Thoracic aorta (tissue), 2 donors: ENCODE measurements around the gene IGSF9B. TPM values are rescaled to one million over a fixed set of nuclear protein-coding genes. Genes with fewer than 3 reads are reported as not detected.

Source experiments
- ATAC-seq: fragments of 150-250 bp; one replicate; pipeline ENCODE4 v1.8.0; 2017; ENCODE audit warnings: low read depth; ENCODE audit not compliant: insufficient number of reproducible peaks, low FRiP score
- DNase-seq: peaks from one replicate; pipeline ENCODE4 v3.0.0-alpha.2; 2020; ENCODE audit warnings: low spot score
- H3K27ac ChIP-seq, 2 donors: fragments of 200-600 bp; sonication (generic); 1 replicate in 1 of 2; 2 replicates in 1 of 2; pipeline ENCODE4 v1.5.1; 2016; ENCODE audit warnings: mild to moderate bottlenecking in 2 of 2, moderate library complexity in 2 of 2
- H3K27me3 ChIP-seq: fragments of 200-600 bp; sonication (generic); replicated peaks from 2 replicates; pipeline ENCODE4 v1.6.0; 2016; ENCODE audit warnings: mild to moderate bottlenecking; ENCODE audit not compliant: insufficient read depth
- H3K36me3 ChIP-seq: fragments of 200-600 bp; sonication (generic); one replicate; pipeline ENCODE4 v1.5.1; 2016
- H3K4me1 ChIP-seq, 2 donors: fragments of 200-600 bp; sonication (generic); 1 replicate in 1 of 2; 2 replicates in 1 of 2; pipeline versions ENCODE4 v1.5.1 to v1.6.0; 2016; ENCODE audit warnings: low read depth in 2 of 2, mild to moderate bottlenecking in 1 of 2; ENCODE audit not compliant: control insufficient read depth in 1 of 2
- H3K4me3 ChIP-seq: fragments of 200-600 bp; sonication (generic); 2 replicates; pipeline ENCODE4 v1.5.1; 2016; ENCODE audit warnings: mild to moderate bottlenecking
- H3K9me3 ChIP-seq: fragments of 200-600 bp; sonication (generic); 2 replicates; pipeline ENCODE4 v1.5.1; 2016
- total RNA-seq, 2 donors: library from RNA; depleted of rRNA; stranded (reverse); fragments of >200 nt; gene quantifications; one replicate each; pipeline versions ENCODE4 v1.1.0 to v1.2.3, GENCODE V29; 2016
- TF ChIP-seq, protein P1 (sequence below): fragments of 200-600 bp; sonication (generic); IDR thresholded peaks from one replicate; pipeline ENCODE4 v1.5.1; 2019; ENCODE audit warnings: antibody characterized with exemption

Gene IGSF9B
- total RNA-seq, 2 donors from 2014 or later: 67.1 to 77.2 TPM

DNA sequence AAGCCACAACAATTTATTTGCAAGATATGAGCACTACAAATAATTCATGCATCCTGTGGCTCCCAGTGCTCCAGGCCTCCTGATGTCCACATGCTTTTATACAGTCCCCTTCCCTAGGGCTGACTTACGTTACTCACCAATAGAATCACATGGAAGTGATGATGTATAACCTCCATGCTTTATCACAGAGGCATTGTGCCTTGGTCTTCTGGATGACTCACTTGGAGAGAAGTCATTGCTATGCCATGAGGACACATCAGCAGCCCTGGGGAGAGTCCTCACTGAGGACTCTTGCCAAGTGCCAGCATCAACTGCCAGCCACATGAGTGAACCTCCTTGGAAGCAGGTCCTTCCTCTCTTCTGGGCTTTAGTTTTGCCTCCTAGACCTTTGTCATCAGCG is 22.0 kb upstream of the IGSF9B start:
- Histone ChIP-seq H3K4me1 (no peaks in the 10 kb centered on the region), H3K9me3 (no peaks in the 10 kb centered on the region), H3K27ac (no peak overlapping the region), H3K27me3 (no peaks in the 10 kb centered on the region), H3K36me3 (no peaks in the 10 kb centered on the region), H3K4me3 (no peak overlapping the region)
- TF ChIP-seq, protein P1, sequence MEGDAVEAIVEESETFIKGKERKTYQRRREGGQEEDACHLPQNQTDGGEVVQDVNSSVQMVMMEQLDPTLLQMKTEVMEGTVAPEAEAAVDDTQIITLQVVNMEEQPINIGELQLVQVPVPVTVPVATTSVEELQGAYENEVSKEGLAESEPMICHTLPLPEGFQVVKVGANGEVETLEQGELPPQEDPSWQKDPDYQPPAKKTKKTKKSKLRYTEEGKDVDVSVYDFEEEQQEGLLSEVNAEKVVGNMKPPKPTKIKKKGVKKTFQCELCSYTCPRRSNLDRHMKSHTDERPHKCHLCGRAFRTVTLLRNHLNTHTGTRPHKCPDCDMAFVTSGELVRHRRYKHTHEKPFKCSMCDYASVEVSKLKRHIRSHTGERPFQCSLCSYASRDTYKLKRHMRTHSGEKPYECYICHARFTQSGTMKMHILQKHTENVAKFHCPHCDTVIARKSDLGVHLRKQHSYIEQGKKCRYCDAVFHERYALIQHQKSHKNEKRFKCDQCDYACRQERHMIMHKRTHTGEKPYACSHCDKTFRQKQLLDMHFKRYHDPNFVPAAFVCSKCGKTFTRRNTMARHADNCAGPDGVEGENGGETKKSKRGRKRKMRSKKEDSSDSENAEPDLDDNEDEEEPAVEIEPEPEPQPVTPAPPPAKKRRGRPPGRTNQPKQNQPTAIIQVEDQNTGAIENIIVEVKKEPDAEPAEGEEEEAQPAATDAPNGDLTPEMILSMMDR: no peak
- ATAC-seq: no peak
- DNase-seq: no peak

DNA sequence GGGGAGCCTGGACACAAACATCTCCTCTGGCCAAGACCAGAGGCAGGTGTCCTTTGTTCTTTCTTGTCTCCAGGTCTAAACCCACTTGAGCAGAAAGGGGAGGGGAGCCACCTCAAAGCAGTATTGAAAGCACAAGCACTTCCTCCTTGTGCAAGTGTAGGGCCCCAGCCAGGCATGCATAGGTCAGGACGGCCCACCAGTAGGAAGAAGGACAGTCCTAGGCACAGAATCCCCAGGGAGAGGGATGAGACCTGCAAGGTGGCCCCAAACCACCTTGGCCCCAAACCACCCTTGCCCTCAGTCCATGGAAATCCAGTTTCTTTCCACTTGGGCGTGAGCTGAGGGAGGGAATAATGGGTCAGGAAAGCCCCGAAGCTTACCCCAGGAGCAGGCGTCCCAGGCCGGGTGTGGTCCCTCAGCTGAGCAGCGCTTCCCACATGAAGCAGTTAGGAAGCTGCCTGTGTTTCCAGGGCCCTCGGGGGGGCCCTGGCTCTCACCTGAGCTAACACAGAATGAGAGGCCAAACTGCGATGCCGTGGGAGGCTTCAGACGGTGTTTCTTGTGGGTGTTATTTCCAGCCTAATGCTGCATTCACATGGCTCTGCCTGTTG is 20.4 kb upstream of the IGSF9B start:
- Histone ChIP-seq H3K9me3 (no peaks in the 10 kb centered on the region), H3K27me3 (no peaks in the 10 kb centered on the region), H3K4me1 (no peaks in the 10 kb centered on the region), H3K27ac (no peak overlapping the region), H3K4me3 (no peak overlapping the region), H3K36me3 (no peaks in the 10 kb centered on the region)
- ATAC-seq (no peak), DNase-seq (no peak)
- TF ChIP-seq, protein P1: no peak

DNA sequence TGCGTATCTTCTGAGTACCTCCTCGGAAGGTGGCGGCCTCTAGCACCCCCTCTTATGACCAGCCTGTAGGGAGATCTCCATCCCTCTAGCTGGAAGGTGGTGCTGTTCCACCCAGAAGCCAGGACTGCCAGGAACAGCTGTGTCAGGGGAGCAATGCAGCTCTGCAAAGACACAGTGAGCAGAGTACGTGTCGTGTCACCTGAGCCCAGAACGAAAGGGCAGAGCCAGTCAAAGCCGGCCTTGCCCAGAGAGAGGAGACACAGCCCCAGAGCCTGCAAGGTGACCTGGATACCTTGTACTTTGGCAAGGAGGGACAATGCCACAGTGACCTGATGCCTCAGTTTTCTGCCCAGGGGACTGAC is 18.7 kb upstream of the IGSF9B start:
- Histone ChIP-seq H3K36me3 (no peaks in the 10 kb centered on the region), H3K4me1 (no peaks in the 10 kb centered on the region), H3K27me3 (no peaks in the 10 kb centered on the region), H3K4me3 (no peak overlapping the region), H3K27ac (no peak overlapping the region), H3K9me3 (no peaks in the 10 kb centered on the region)
- DNase-seq (no peak), ATAC-seq (no peak)
- TF ChIP-seq, protein P1: no peak

DNA sequence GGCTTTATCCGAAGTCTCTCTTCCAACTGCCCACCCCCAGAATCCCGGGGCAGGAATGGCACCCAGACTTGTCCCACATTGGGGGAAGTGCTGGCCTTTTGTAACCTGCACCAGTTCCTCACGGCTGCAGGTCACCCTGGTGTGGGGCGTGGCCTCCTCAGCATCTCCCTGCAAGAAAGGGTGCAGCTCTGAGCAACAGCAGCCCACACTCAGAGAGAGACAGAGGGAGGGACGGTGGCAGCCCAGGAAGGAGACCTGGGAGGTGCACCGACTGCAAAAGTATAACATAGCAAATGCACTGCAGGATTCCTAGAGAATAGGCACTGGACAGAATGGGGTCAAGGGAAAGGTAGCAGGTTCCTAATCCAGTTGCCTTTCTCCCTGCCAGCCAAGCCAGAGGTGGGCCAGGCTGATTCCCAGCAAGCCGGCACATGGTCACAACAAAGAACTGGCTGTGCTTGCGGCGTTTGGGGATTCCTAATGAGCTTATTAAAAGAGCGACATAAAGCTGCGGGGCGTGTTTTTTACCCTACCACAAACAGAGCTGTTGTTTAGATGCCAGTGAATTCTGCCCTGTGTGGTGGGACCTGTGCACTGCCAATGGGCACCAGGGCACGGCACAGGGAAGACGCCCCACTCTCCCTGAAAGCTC is 18.2 kb upstream of the IGSF9B start:
- no peaks in the 10 kb centered on the region for H3K36me3 ChIP-seq
- ATAC-seq (no peak), DNase-seq (no peak)
- no peak overlapping the region for H3K27ac ChIP-seq
- H3K4me3 ChIP-seq: no peak overlapping the region
- H3K27me3 ChIP-seq: no peaks in the 10 kb centered on the region
- TF ChIP-seq, protein P1: no peak
- no peaks in the 10 kb centered on the region for H3K4me1 ChIP-seq
- no peaks in the 10 kb centered on the region for H3K9me3 ChIP-seq

DNA sequence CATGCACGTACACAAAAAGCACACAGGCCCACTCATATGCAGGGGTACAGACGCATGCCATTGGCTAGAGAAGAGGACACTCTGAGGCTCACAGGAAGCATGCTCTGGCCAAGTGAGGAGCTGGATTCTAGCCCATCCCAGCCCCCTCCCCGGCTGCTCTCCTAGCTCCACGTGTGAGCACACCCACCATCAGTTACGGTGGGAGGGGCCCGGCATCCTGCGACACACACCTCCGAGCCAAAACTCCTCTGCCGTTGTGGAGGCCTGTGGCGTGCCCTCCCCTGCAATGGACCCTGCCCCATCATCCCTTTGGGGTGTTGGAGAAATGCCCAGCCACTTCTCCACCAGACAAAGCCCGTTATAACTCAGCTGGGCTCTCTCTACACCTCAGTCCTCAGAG is 15.1 kb upstream of the IGSF9B start:
- Histone ChIP-seq H3K4me3 (no peak overlapping the region), H3K4me1 (no peaks in the 10 kb centered on the region), H3K27ac (no peak overlapping the region), H3K9me3 (no peaks in the 10 kb centered on the region), H3K36me3 (no peaks in the 10 kb centered on the region), H3K27me3 (no peaks in the 10 kb centered on the region)
- DNase-seq (no peak), ATAC-seq (no peak)
- TF ChIP-seq, protein P1: no peak
